Subcutaneous adipose tissue (tissue), 4 donors: ENCODE results near the gene KCTD13. TPM values are rescaled to one million over a fixed set of nuclear protein-coding genes. Genes with fewer than 3 reads are reported as not detected.

Source experiments
- total RNA-seq, 4 donors: library from RNA; depleted of rRNA; stranded (reverse); fragments of >200 nt; gene quantifications; one replicate each; pipeline ENCODE4 v1.1.0, GENCODE V29; 2016
- TF ChIP-seq, protein P1 (sequence below): fragments of 450-650 bp; IDR thresholded peaks from one replicate; pipeline ENCODE4 v1.5.1; 2016; ENCODE audit warnings: low read depth, mild to moderate bottlenecking, control low read depth, antibody characterized with exemption, moderate library complexity

The KCTD13 gene
- total RNA-seq, 4 donors from 2014 or later = 5.4 to 26.2 (median 23.3) TPM

- TF ChIP-seq, protein P1, sequence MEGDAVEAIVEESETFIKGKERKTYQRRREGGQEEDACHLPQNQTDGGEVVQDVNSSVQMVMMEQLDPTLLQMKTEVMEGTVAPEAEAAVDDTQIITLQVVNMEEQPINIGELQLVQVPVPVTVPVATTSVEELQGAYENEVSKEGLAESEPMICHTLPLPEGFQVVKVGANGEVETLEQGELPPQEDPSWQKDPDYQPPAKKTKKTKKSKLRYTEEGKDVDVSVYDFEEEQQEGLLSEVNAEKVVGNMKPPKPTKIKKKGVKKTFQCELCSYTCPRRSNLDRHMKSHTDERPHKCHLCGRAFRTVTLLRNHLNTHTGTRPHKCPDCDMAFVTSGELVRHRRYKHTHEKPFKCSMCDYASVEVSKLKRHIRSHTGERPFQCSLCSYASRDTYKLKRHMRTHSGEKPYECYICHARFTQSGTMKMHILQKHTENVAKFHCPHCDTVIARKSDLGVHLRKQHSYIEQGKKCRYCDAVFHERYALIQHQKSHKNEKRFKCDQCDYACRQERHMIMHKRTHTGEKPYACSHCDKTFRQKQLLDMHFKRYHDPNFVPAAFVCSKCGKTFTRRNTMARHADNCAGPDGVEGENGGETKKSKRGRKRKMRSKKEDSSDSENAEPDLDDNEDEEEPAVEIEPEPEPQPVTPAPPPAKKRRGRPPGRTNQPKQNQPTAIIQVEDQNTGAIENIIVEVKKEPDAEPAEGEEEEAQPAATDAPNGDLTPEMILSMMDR = no peak
These were observed 17.3 kb downstream of the KCTD13 start for GRCh38 chr16:29908719-29909220.

- TF ChIP-seq, protein P1 = no peak
These were observed 18.1 kb downstream of the KCTD13 start for GRCh38 chr16:29907973-29908372.

DNA sequence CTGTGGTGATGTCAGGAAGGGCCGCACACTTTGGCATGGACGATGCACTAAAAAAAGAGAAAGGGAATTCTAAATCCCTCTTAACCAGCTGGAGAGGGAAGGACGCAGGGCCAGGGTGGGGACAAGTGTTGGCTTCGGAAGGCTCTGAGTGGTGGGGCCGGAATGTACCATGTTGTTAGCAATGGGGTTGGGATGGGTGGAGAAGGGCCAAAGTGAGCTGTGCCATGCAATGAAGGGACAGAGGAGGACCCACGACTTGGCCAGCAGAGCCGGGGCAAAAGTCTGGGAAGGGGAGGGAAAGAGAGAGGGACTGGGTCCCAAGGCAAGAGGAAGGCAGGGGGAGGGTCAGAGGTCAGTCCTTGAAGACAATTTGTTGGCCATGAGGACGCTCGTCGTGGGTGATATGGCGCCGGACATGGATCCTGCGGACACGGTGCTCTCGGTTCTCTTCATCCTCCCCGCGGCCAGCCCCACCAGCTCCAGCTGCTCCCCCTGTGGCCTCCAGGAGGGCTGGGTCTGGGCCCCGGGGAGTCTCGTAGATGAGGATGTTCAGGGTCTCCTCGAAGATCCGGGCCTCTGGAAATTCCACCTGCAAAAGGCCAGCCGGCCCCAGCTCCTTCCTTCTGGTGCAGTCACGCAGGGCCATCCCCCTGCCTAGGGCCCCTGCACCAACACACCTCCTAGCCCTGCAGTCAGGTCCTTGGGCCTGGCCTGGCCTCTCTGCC, 19.3 kb downstream of the KCTD13 start:
- TF ChIP-seq, protein P1 = no peak

DNA sequence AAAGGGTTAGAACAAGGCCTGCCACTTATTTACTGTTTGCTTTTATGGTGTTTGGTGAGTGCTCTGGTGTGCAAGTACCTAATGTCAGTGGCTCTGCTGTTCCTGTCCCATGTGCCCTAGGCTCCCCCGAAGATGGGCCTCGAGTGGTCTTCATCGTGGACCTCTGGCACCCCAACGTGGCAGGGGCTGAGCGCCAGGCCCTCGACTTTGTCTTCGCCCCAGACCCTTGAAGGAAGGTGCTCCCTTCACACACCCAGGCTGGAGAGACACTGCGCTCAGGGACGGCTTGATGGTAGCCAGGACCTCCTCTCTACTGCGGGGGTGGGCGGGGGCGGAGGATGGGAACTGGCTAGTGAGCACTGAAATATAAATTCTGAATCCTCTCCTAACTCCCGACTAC, 20.4 kb downstream of the KCTD13 start:
- TF ChIP-seq, protein P1 = no peak

DNA sequence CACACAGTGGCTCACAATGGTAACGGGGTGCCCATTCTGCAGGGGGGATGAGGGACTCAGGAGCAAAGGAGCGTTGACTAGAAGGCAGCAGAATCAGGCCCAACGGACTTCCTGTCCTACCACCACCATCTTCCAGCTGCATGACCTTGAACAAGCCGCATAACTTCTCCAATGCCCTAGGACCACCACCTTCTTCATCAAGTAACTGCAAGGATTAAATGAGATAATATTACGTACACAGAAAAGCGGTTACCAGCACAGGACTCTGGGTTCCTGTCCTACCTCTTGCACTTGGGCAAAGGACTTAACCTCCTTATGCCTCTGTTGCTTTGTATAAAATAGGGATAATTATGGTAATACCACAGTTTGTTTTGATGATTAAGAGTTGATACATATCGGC, 21.1 kb downstream of the KCTD13 start:
- TF ChIP-seq, protein P1 = no peak

GRCh38 chr16:29903590-29903989, 22.4 kb downstream of the KCTD13 start:
- TF ChIP-seq, protein P1 = no peak

GRCh38 chr16:29901607-29901945, 24.4 kb downstream of the KCTD13 start:
- TF ChIP-seq, protein P1 = no peak
